OCI-LY3 (cell line): ENCODE results near the gene NTNG1.

Experiments used
- H2AFZ ChIP-seq: fragments of 200-600, 300-600 bp; shearing (Covaris generic); 2 replicates; pipeline ENCODE4 v1.6.0; 2014; ENCODE audit warnings: antibody characterized with exemption, low read depth, low read length
- H3K27ac ChIP-seq: fragments of 200-600, 300-600 bp; sonication (generic); 2 replicates; pipeline ENCODE4 v1.5.1; 2014; ENCODE audit warnings: mild to moderate bottlenecking, low read length, moderate library complexity, mixed read lengths
- H3K27me3 ChIP-seq: fragments of 200-600, 300-600 bp; sonication (generic); 2 replicates; pipeline ENCODE4 v1.6.1; 2014; ENCODE audit warnings: low read depth, low read length, mixed read lengths
- H3K36me3 ChIP-seq: fragments of 200-600, 300-600 bp; sonication (generic); replicated peaks from 2 replicates; pipeline ENCODE3; 2014; ENCODE audit warnings: low read depth, low read length, mixed read lengths
- H3K4me1 ChIP-seq: fragments of 300-600, 200-600 bp; sonication (generic); 2 replicates; pipeline ENCODE4 v1.6.1; 2014; ENCODE audit warnings: low read length, mixed read lengths
- H3K4me2 ChIP-seq: fragments of 200-600, 300-600 bp; sonication (generic); 2 replicates; pipeline ENCODE4 v1.6.1; 2014; ENCODE audit warnings: low read length, mixed read lengths
- H3K4me3 ChIP-seq: fragments of 300-600, 200-600 bp; sonication (generic); 2 replicates; pipeline ENCODE4 v1.5.1; 2014; ENCODE audit warnings: antibody characterized with exemption, mild to moderate bottlenecking, low read length, moderate library complexity
- H3K79me2 ChIP-seq: fragments of 300-600, 200-600 bp; shearing (Covaris generic); 2 replicates; pipeline ENCODE4 v1.6.1; 2014; ENCODE audit warnings: mild to moderate bottlenecking, low read length, mixed read lengths
- H3K9ac ChIP-seq: fragments of 300-600, 200-600 bp; shearing (Covaris generic); 2 replicates; pipeline ENCODE4 v1.6.0; 2014; ENCODE audit warnings: mild to moderate bottlenecking, low read length, moderate library complexity
- H3K9me3 ChIP-seq: fragments of 200-600, 300-600 bp; shearing (Covaris generic); 2 replicates; pipeline ENCODE4 v1.6.1; 2014; ENCODE audit warnings: low read length, mixed read lengths; ENCODE audit not compliant: insufficient read depth
- H4K20me1 ChIP-seq: fragments of 200-600, 300-600 bp; sonication (generic); 2 replicates; pipeline ENCODE4 v1.6.1; 2016; ENCODE audit warnings: low read length, mixed read lengths; ENCODE audit not compliant: insufficient read depth
- CTCF ChIP-seq: fragments of 200-600, 300-600 bp; sonication (generic); IDR thresholded peaks from 2 replicates; pipeline ENCODE4 v1.5.1; 2014; ENCODE audit warnings: antibody characterized with exemption, low read length, low read depth
- EZH2phosphoT487 ChIP-seq: fragments of 200-600 bp; shearing (Covaris generic); IDR thresholded peaks from 2 replicates; pipeline ENCODE4 v1.6.1; 2018; ENCODE audit warnings: antibody characterized with exemption, mixed run types, low read depth

The NTNG1 gene

GRCh38 chr1:107363154-107363553 is 222.3 kb downstream of the NTNG1 start:
- no peak overlapping the region for H3K4me3 ChIP-seq
- TF ChIP-seq CTCF: no peak
- no peak for TF ChIP-seq EZH2phosphoT487
- no peaks in the 10 kb centered on the region for H4K20me1 ChIP-seq
- peaks cover 22% of the 10 kb centered on the region for H3K4me1 ChIP-seq
- no peak overlapping the region for H3K4me2 ChIP-seq
- H3K79me2 ChIP-seq: no peaks in the 10 kb centered on the region
- H2AFZ ChIP-seq: no peak overlapping the region
- H3K27ac ChIP-seq: no peak overlapping the region
- no peaks in the 10 kb centered on the region for H3K9me3 ChIP-seq
- H3K9ac ChIP-seq: no peak overlapping the region
- no peaks in the 10 kb centered on the region for H3K27me3 ChIP-seq
- H3K36me3 ChIP-seq: no peaks in the 10 kb centered on the region

DNA sequence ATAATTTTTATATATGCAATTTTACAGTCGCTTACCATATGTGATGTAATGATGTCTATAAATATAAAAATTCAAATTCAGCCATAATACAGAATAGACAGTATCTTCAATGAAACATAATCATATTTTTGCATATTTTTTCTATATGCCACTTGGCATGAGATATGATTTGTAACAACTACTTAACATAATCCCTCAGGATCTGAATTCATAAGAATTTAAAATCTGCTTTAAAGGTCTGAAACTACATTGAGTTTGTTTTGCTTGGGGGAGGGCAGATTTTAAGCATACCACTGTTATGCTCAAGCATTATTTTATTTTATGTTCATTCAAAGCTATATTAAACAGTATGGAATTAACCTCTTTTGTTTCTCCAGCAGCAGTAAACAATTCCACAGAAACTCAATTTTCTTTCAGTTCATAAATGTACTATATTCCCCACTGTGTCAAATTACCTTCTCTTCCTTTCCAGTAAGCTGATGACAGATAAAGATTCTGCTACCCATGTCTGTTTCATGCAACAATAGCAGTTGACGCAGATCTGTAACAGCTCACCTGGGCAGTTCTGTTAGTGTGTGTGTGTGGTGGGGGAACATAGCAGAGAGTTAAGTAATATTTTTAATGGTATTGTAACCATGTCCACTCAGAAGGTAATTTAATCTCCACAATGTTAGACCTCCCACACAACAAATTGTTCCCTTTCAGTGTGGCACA is 224.8 kb downstream of the NTNG1 start:
- Histone ChIP-seq H3K27ac (no peak overlapping the region), H3K36me3 (no peaks in the 10 kb centered on the region), H3K4me3 (no peak overlapping the region), H3K27me3 (no peaks in the 10 kb centered on the region), H3K9ac (no peak overlapping the region), H3K9me3 (no peaks in the 10 kb centered on the region), H2AFZ (no peak overlapping the region), H3K4me2 (no peak overlapping the region), H4K20me1 (no peaks in the 10 kb centered on the region), H3K4me1 (peaks cover 8% of the 10 kb centered on the region), H3K79me2 (no peaks in the 10 kb centered on the region)
- TF ChIP-seq EZH2phosphoT487: no peak
- no peak for TF ChIP-seq CTCF

DNA sequence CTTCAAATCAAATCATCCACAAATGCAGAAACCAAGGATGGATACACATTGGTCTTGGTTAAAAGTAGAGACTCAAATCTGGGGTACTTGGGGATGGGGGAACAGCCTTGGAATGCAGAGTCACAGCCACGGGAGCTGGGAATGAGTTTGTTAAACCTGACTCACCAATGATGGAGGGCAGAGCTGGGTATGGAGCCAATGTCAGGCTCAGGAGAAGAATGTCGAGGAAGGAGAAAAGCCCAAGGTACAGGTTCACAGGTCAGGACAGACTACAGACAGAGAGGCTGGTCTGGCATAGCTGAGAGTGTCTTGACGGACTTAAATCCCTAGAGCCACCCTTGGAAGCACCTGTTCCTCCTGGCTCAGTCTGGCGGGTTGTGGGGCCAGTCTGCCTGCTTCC is 237.6 kb downstream of the NTNG1 start:
- Histone ChIP-seq H3K27ac (no peak overlapping the region), H3K27me3 (no peaks in the 10 kb centered on the region), H3K4me3 (no peak overlapping the region), H3K36me3 (no peaks in the 10 kb centered on the region), H3K4me1 (no peaks in the 10 kb centered on the region), H3K79me2 (no peaks in the 10 kb centered on the region), H2AFZ (no peak overlapping the region), H3K9ac (no peak overlapping the region), H4K20me1 (no peaks in the 10 kb centered on the region), H3K4me2 (no peak overlapping the region), H3K9me3 (no peaks in the 10 kb centered on the region)
- TF ChIP-seq EZH2phosphoT487: no peak
- no peak for TF ChIP-seq CTCF

GRCh38 chr1:107378866-107379265 is 238.0 kb downstream of the NTNG1 start:
- Histone ChIP-seq H3K9ac (no peak overlapping the region), H3K9me3 (no peaks in the 10 kb centered on the region), H3K4me2 (no peak overlapping the region), H3K27ac (no peak overlapping the region), H3K4me1 (no peaks in the 10 kb centered on the region), H3K36me3 (no peaks in the 10 kb centered on the region), H4K20me1 (no peaks in the 10 kb centered on the region), H3K79me2 (no peaks in the 10 kb centered on the region), H3K27me3 (no peaks in the 10 kb centered on the region), H2AFZ (no peak overlapping the region), H3K4me3 (no peak overlapping the region)
- TF ChIP-seq EZH2phosphoT487: no peak
- TF ChIP-seq CTCF: no peak
